CD4-positive, alpha-beta T cell (primary cell): ENCODE measurements around the gene DNAAF2. TPM values are rescaled to one million over a fixed set of nuclear protein-coding genes. Genes with fewer than 3 reads are reported as not detected.

Experiments
- ATAC-seq: fragments of 200-7000 bp; cut with Tn5 transposase; one replicate; pipeline ENCODE4 v1.10.0; 2022; ENCODE audit warnings: mild to moderate bottlenecking; ENCODE audit not compliant: poor library complexity
- CTCF ChIA-PET: fragments of 350-600 bp; sonication (Branson Sonifier 250); formaldehyde crosslinking; loops from one replicate; lab custom pipeline; 2021; ENCODE audit warnings: antibody characterized with exemption, inconsistent platforms; lab: Charles Lee
- POLR2A ChIA-PET: fragments of 350-600 bp; sonication (Branson Sonifier 250); formaldehyde crosslinking; loops from one replicate; lab custom pipeline; 2021; ENCODE audit warnings: antibody characterized with exemption, inconsistent platforms; lab: Charles Lee
- DNase-seq, 14 experiments: peaks; one replicate each; pipeline ENCODE4 v3.0.0-alpha.2; 2013 to 2020; ENCODE audit warnings: mixed read lengths in 2 of 14
- H3K27ac ChIP-seq, 2 donors: one replicate each; pipeline versions ENCODE4 v1.5.1 to v1.7.0; 2013; ENCODE audit warnings: low read length in 2 of 2, low read depth in 1 of 2, mild to moderate bottlenecking in 1 of 2
- H3K27me3 ChIP-seq, 2 experiments: 1 replicate in 1 of 2; 2 replicates in 1 of 2; pipeline versions ENCODE4 v1.6.1 to v1.7.0; 2013; ENCODE audit warnings: low read length in 2 of 2, control low read depth in 1 of 2, mild to moderate bottlenecking in 1 of 2, moderate library complexity in 1 of 2; ENCODE audit not compliant: insufficient read depth in 2 of 2, control insufficient read depth in 1 of 2
- H3K36me3 ChIP-seq: one replicate; pipeline ENCODE4 v1.6.1; 2013; ENCODE audit warnings: low read length, control low read depth; ENCODE audit not compliant: insufficient read depth
- H3K4me1 ChIP-seq: one replicate; pipeline ENCODE4 v1.6.1; 2013; ENCODE audit warnings: low read length, control low read depth; ENCODE audit not compliant: insufficient read depth
- H3K4me3 ChIP-seq: one replicate; pipeline ENCODE4 v1.5.1; 2013; ENCODE audit warnings: mild to moderate bottlenecking, low read length, moderate library complexity
- H3K9me3 ChIP-seq, 2 experiments: 1 replicate in 1 of 2; 2 replicates in 1 of 2; pipeline versions ENCODE4 v1.6.1 to v1.7.0; 2013; ENCODE audit warnings: low read length in 2 of 2, mild to moderate bottlenecking in 2 of 2, control low read depth in 1 of 2, moderate library complexity in 1 of 2; ENCODE audit not compliant: control insufficient read depth in 1 of 2, insufficient read depth in 1 of 2
- H3K27ac Mint-ChIP-seq: one replicate; pipeline ENCODE4 v1.8.0; 2020; ENCODE audit warnings: mixed read lengths
- H3K27me3 Mint-ChIP-seq: one replicate; pipeline ENCODE4 v1.8.0; 2021; ENCODE audit warnings: mixed read lengths
- H3K36me3 Mint-ChIP-seq: one replicate; pipeline ENCODE4 v1.8.0; 2021; ENCODE audit warnings: low read depth, mixed read lengths
- H3K4me1 Mint-ChIP-seq: one replicate; pipeline ENCODE4 v1.8.0; 2021; ENCODE audit warnings: low read depth, mixed read lengths
- H3K4me3 Mint-ChIP-seq: one replicate; pipeline ENCODE4 v1.8.0; 2020; ENCODE audit warnings: mild to moderate bottlenecking, mixed read lengths
- H3K9me3 Mint-ChIP-seq: one replicate; pipeline ENCODE4 v1.8.0; 2020; ENCODE audit warnings: mixed read lengths
- intact Hi-C, 2 experiments: fragments of 100-400 bp; cut with DNase I in 1 of 2; cut with micrococcal nuclease in 1 of 2; formaldehyde crosslinking; loops; one replicate each; pipeline versions ENCODE4 v1.15.1 to v1.9.0; 2023 to 2025; cut with DNase I, micrococcal nuclease
- total RNA-seq, 174 experiments: library from RNA in 2 of 174; stranded (reverse) in 2 of 174; gene quantifications; one replicate each; pipeline ENCODE4 v1.2.3 and lab custom pipeline; 2021 to 2026
- TF ChIP-seq, protein P1 (sequence below): fragments of 200-600 bp; IDR thresholded peaks from one replicate; pipeline ENCODE4 v1.8.0; 2022; ENCODE audit warnings: antibody characterized with exemption, mild to moderate bottlenecking

The DNAAF2 gene
- total RNA-seq, 2 experiments from 2014 or later: 7.5 to 8.0 TPM

DNA sequence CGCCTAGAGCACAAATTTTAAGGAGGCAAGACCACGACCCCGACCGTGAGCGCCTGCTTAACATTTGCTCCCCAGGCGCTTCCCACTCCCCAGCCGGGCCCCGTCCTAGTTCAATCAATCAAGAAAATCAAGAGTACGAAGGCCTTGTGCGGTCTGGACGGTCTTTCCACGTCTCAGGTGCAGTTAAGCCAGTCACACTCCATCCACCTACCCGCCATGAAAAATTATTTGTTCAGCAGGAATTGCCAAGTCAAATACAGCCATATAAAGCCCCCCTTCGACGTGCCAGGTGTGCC is 36.9 kb downstream of the DNAAF2 start:
- H3K27me3 ChIP-seq: no peaks in the 10 kb centered on the region
- Mint-ChIP-seq H3K4me1 (peaks cover 43% of the 10 kb centered on the region), H3K27me3 (no peaks in the 10 kb centered on the region), H3K9me3 (no peaks in the 10 kb centered on the region), H3K36me3 (peaks cover 25% of the 10 kb centered on the region), H3K27ac (peak overlapping the region; percentile 98), H3K4me3 (peak overlapping the region; percentile 97)
- DNase-seq (no peak), ATAC-seq (peak; percentile 13)
- no peaks in the 10 kb centered on the region for H3K9me3 ChIP-seq
- ChIA-PET CTCF (interaction anchor here (0.7 to 3.4 kb wide), 5 partner anchors 11 to 263 kb away, joined by 3 to 43 read pairs (median 11); partner anchors contain the start of genes MGAT2, RPL36AL and RPS29), POLR2A (interaction anchor here (0.6 to 8.5 kb wide), 11 partner anchors 9 to 714 kb away, joined by 3 to 141 read pairs (median 12); partner anchors contain the start of genes DMAC2L, DNAAF2, KLHDC2 and L2HGDH)
- TF ChIP-seq, protein P1, sequence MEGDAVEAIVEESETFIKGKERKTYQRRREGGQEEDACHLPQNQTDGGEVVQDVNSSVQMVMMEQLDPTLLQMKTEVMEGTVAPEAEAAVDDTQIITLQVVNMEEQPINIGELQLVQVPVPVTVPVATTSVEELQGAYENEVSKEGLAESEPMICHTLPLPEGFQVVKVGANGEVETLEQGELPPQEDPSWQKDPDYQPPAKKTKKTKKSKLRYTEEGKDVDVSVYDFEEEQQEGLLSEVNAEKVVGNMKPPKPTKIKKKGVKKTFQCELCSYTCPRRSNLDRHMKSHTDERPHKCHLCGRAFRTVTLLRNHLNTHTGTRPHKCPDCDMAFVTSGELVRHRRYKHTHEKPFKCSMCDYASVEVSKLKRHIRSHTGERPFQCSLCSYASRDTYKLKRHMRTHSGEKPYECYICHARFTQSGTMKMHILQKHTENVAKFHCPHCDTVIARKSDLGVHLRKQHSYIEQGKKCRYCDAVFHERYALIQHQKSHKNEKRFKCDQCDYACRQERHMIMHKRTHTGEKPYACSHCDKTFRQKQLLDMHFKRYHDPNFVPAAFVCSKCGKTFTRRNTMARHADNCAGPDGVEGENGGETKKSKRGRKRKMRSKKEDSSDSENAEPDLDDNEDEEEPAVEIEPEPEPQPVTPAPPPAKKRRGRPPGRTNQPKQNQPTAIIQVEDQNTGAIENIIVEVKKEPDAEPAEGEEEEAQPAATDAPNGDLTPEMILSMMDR: no peak
- H3K4me3 ChIP-seq: peak overlapping the region; percentile 98
- intact Hi-C loops: loop anchor here (1.0 to 5.0 kb wide), 4 partner anchors 12 to 169 kb away; partner anchors contain the start of genes MGAT2 (in 2 of the 2), RPL36AL (in 2 of the 2), KLHDC2 (in 1 of the 2) and RPS29 (in 1 of the 2)
- peak overlapping the region; percentile 91 to 95 for H3K27ac ChIP-seq
- peaks cover 1% of the 10 kb centered on the region for H3K36me3 ChIP-seq
- H3K4me1 ChIP-seq: peaks cover 13% of the 10 kb centered on the region

DNA sequence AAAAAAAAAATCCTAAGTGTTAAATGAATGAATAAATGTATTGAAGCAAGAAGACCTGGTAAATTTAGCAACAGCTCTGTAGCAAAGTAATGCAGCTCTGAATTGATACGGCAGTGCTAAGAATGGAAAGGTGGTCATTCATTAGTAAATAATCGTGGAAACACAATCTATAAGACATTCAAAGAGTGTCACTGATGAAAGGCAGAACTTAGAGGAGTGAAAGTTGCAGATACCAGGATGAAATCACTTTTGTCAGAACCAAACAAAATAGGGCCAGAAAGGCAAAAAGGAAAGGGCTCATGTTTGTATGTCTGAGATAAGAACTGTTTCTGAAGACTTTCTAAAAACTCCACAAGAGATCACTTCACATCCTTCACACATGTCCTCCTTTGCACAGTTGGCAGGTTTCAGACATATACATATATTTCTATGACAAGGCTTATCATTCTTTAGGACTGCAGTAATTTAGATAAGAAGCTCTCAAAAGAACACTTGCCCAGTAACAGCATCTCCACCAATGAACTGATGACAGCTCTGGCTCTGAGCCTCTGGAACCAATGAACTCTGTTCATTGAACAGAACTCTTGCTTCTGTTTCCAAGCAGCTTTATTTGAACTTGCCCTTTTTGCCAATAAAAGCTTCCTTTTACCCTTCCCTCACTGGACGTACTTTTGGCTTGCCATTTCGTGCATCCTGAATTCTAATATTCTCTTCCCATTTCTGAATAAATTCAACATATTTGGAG is 40.5 kb downstream of the DNAAF2 start:
- Histone ChIP-seq H3K9me3 (no peaks in the 10 kb centered on the region), H3K4me3 (no peak overlapping the region), H3K36me3 (no peaks in the 10 kb centered on the region), H3K27ac (no peak overlapping the region), H3K4me1 (peaks cover 9% of the 10 kb centered on the region), H3K27me3 (no peaks in the 10 kb centered on the region)
- Mint-ChIP-seq H3K4me3 (peak overlapping the region; percentile 20), H3K27ac (peak overlapping the region; percentile 3), H3K27me3 (no peaks in the 10 kb centered on the region), H3K36me3 (peaks cover 17% of the 10 kb centered on the region), H3K4me1 (peaks cover 25% of the 10 kb centered on the region), H3K9me3 (no peaks in the 10 kb centered on the region)
- CTCF ChIA-PET: interaction anchor here (1.3 to 2.1 kb wide), 3 partner anchors 8 to 39 kb away, joined by 5 to 16 read pairs (median 5); partner anchors contain the start of gene RPS29
- TF ChIP-seq, protein P1: no peak
- intact Hi-C loops: loop anchor here in 1 of 2 experiments (5.0 kb wide), 1 partner anchor 173 kb away; the partner anchor contains the start of gene KLHDC2
- no peak for DNase-seq
- POLR2A ChIA-PET: interaction anchor here (0.9 to 2.0 kb wide), 4 partner anchors 8 to 173 kb away, joined by 3 to 9 read pairs (median 4); partner anchors contain the start of genes MGAT2, RPL36AL and RPS29
- ATAC-seq: no peak

DNA sequence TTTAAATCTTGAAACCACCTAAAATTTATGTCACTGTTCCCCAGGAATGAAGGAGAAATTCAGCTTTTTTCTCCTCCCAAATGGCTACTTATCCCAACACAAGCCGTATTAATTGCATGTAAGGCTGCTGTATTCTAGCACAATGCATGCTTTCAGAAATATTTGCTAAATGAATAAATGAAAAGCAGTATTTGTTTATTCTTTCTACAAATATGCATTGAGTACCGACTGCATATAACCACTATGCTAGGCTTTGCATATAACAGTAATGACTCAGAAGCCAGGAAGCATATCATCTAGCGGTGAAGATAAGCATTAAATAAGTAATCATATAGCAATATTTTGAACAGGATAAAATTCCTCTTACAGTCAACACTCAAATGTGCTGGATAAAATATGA is 42.0 kb downstream of the DNAAF2 start:
- H3K27me3 ChIP-seq: no peaks in the 10 kb centered on the region
- intact Hi-C loops: no loop called here
- no peak overlapping the region for H3K4me3 ChIP-seq
- Mint-ChIP-seq H3K9me3 (no peaks in the 10 kb centered on the region), H3K27me3 (no peaks in the 10 kb centered on the region), H3K27ac (no peak overlapping the region), H3K4me1 (peaks cover 14% of the 10 kb centered on the region), H3K4me3 (no peak overlapping the region), H3K36me3 (peaks cover 4% of the 10 kb centered on the region)
- ChIA-PET CTCF (interaction anchor here (1.5 kb wide), 1 partner anchor 41 kb away, joined by 5 read pairs; no protein-coding TSS in a partner anchor), POLR2A (no interaction called here)
- DNase-seq (no peak), ATAC-seq (no peak)
- H3K9me3 ChIP-seq: no peaks in the 10 kb centered on the region
- TF ChIP-seq, protein P1: no peak
- no peak overlapping the region for H3K27ac ChIP-seq
- no peaks in the 10 kb centered on the region for H3K36me3 ChIP-seq
- peaks cover 9% of the 10 kb centered on the region for H3K4me1 ChIP-seq
